ENCODE results near the gene GNB1. TPM values are rescaled to one million over a fixed set of nuclear protein-coding genes. Genes with fewer than 3 reads are reported as not detected.

The GNB1 gene
- total RNA-seq, 2 experiments from 2014 or later, result 396 to 403 TPM

DNA sequence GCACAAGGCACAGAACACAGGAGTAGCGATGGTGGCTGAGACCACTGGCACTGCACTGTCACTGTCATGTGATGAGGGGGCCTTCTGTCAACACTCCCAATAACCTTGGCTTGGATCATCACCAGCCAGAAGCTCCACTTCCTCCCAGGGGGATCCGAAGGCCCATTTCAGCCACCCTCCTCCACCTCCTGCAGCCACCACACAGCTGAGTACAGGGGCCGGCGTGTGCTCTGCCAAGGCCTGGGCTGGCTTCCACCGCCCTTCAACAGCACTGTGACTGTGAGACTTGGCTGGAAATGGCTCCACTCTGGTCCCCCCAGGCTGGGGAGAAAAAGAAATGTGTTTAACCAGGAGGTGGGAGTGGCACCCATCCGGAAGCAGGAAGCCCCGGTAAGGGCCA is 102.8 kb downstream of the GNB1 start:
- POLR2A ChIA-PET, result no interaction called here

GRCh38 chr1:1786836-1787605 is 103.9 kb downstream of the GNB1 start:
- intact Hi-C loops (cut with micrococcal nuclease), result no loop called here
- H3K36me3 Mint-ChIP-seq, result peaks cover 34% of the 10 kb centered on the region
- ChIA-PET POLR2A (no interaction called here), CTCF (interaction anchor here (3.4 kb wide), 1 partner anchor 119 kb away, joined by 11 read pairs; no protein-coding TSS in a partner anchor)
- peaks cover 13% of the 10 kb centered on the region for H3K4me1 Mint-ChIP-seq (ENCODE audit: low read depth)
- no peak for DNase-seq
- H3K27me3 Mint-ChIP-seq, result no peaks in the 10 kb centered on the region
- H3K9me3 Mint-ChIP-seq, result no peaks in the 10 kb centered on the region
- H3K4me3 Mint-ChIP-seq, result no peak overlapping the region
- H3K27ac Mint-ChIP-seq, result no peak overlapping the region

More for the DNA sequence above, 102.8 kb downstream of the GNB1 start:
- H3K27ac Mint-ChIP-seq, result no peak overlapping the region
- H3K9me3 Mint-ChIP-seq, result no peaks in the 10 kb centered on the region
- intact Hi-C loops (cut with micrococcal nuclease), result no loop called here
- H3K4me1 Mint-ChIP-seq (ENCODE audit: low read depth), result peaks cover 7% of the 10 kb centered on the region
- CTCF ChIA-PET, result interaction anchor here (1.2 to 1.4 kb wide), 2 partner anchors 8 to 121 kb away, joined by 5 to 9 read pairs; no protein-coding TSS in a partner anchor
- peaks cover 40% of the 10 kb centered on the region for H3K36me3 Mint-ChIP-seq
- H3K27me3 Mint-ChIP-seq, result no peaks in the 10 kb centered on the region
- no peak overlapping the region for H3K4me3 Mint-ChIP-seq
- DNase-seq, result no peak

GRCh38 chr1:1785666-1786065 is 105.2 kb downstream of the GNB1 start:
- POLR2A ChIA-PET, result no interaction called here
- no peaks in the 10 kb centered on the region for H3K27me3 Mint-ChIP-seq
- intact Hi-C loops (cut with micrococcal nuclease), result no loop called here
- peaks cover 26% of the 10 kb centered on the region for H3K4me1 Mint-ChIP-seq (ENCODE audit: low read depth)
- no peak for DNase-seq
- no peak overlapping the region for H3K4me3 Mint-ChIP-seq
- H3K27ac Mint-ChIP-seq, result peak overlapping the region; percentile 18
- no peaks in the 10 kb centered on the region for H3K9me3 Mint-ChIP-seq
- H3K36me3 Mint-ChIP-seq, result peaks cover 30% of the 10 kb centered on the region
- CTCF ChIA-PET, result interaction anchor here (3.4 kb wide), 1 partner anchor 121 kb away, joined by 11 read pairs; no protein-coding TSS in a partner anchor

GRCh38 chr1:1784933-1785332 is 106.0 kb downstream of the GNB1 start:
- H3K4me1 Mint-ChIP-seq (ENCODE audit: low read depth), result peaks cover 33% of the 10 kb centered on the region
- H3K36me3 Mint-ChIP-seq, result peaks cover 30% of the 10 kb centered on the region
- no peak overlapping the region for H3K27ac Mint-ChIP-seq
- no peak for DNase-seq
- H3K4me3 Mint-ChIP-seq, result no peak overlapping the region
- H3K9me3 Mint-ChIP-seq, result no peaks in the 10 kb centered on the region
- no peaks in the 10 kb centered on the region for H3K27me3 Mint-ChIP-seq
- intact Hi-C loops (cut with micrococcal nuclease), result loop anchor here (5.0 kb wide), 1 partner anchor 37 kb away; no protein-coding TSS in a partner anchor
- ChIA-PET CTCF (interaction anchor here (3.4 kb wide), 1 partner anchor 121 kb away, joined by 11 read pairs; no protein-coding TSS in a partner anchor), POLR2A (no interaction called here)

GRCh38 chr1:1783320-1783719 is 107.6 kb downstream of the GNB1 start:
- H3K36me3 Mint-ChIP-seq, result peaks cover 19% of the 10 kb centered on the region
- no peak for DNase-seq
- intact Hi-C loops (cut with micrococcal nuclease), result loop anchor here (5.0 kb wide), 1 partner anchor 39 kb away; no protein-coding TSS in a partner anchor
- no peaks in the 10 kb centered on the region for H3K9me3 Mint-ChIP-seq
- peaks cover 44% of the 10 kb centered on the region for H3K4me1 Mint-ChIP-seq (ENCODE audit: low read depth)
- CTCF ChIA-PET, result no interaction called here
- H3K4me3 Mint-ChIP-seq, result no peak overlapping the region
- peak overlapping the region; percentile 58 for H3K27ac Mint-ChIP-seq
- H3K27me3 Mint-ChIP-seq, result no peaks in the 10 kb centered on the region
- POLR2A ChIA-PET, result no interaction called here

DNA sequence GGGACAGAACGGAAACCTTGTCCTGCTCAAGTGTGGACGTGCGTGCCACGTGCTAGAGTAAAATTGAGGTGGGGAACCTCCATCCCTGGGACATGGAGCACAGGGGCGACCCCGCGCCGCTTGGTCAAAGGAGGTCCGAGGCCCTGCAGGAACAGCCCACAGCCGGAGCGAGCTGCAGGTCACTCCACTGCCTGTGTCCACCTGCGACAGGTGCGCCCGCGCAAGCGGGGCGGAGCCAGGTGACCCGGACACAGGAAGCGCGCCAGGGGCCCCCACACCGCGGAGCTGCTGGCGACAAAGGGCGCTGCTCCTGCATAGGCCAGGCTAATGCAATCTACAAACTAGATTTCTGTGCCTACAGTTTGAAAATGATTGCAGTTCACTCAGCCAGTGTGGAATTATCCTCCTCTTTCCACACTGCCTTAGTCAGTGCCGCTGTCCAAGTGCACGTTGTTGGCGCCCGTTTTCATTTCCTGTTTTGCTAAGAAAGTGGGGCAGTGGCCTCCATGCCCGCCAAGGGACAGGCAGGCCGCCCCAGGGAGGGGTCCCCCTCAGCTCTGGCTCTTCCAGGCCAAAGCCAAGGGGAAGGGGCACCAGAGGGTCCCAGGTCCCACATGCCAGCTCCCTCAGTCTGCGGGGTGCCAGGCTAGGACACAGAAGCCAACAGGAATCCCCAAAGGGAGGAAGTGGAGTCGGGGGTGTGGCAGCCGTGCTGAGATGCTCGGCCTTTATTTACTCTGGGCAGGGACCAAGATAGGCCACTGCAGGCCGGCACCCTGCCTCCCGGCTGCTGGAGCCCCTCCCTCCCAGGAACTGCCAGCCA is 108.3 kb downstream of the GNB1 start:
- intact Hi-C loops (cut with micrococcal nuclease), result loop anchor here (5.0 kb wide), 1 partner anchor 40 kb away; no protein-coding TSS in a partner anchor
- DNase-seq, result peak; percentile 50
- peaks cover 16% of the 10 kb centered on the region for H3K36me3 Mint-ChIP-seq
- H3K27me3 Mint-ChIP-seq, result no peaks in the 10 kb centered on the region
- H3K4me1 Mint-ChIP-seq (ENCODE audit: low read depth), result peaks cover 44% of the 10 kb centered on the region
- CTCF ChIA-PET, result interaction anchor here (0.6 to 1.1 kb wide), 2 partner anchors 105 to 123 kb away, joined by 3 to 5 read pairs; no protein-coding TSS in a partner anchor
- no peaks in the 10 kb centered on the region for H3K9me3 Mint-ChIP-seq
- H3K27ac Mint-ChIP-seq, result peak overlapping the region; percentile 58
- POLR2A ChIA-PET, result interaction anchor here (0.7 kb wide), 1 partner anchor 126 kb away, joined by 3 read pairs; no protein-coding TSS in a partner anchor
- H3K4me3 Mint-ChIP-seq, result no peak overlapping the region

DNA sequence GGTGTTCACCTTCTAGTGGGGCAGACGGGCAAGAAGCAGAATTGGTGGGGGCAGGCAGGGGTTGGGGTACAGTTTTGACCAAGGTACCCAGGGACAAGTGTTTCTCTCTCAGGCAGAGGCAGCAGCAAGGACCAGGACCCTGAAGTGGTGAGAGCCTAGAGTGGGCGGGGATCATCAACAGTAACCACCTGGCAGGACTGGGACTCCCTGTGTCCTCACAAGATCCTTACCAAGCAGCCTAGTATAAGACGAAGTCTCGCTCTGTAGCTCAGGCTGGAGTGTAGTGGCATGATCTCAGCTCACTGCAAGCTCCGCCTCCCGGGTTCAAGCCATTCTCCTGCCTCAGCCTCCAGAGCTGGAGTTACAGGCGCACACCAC is 109.4 kb downstream of the GNB1 start:
- Mint-ChIP-seq H3K27me3 (no peaks in the 10 kb centered on the region), H3K9me3 (no peaks in the 10 kb centered on the region), H3K27ac (peak overlapping the region; percentile 78), H3K4me3 (peak overlapping the region; percentile 16), H3K4me1 (ENCODE audit: low read depth) (peaks cover 52% of the 10 kb centered on the region), H3K36me3 (peaks cover 6% of the 10 kb centered on the region)
- POLR2A ChIA-PET, result no interaction called here
- CTCF ChIA-PET, result no interaction called here
- DNase-seq, result peak; percentile 16
- intact Hi-C loops (cut with micrococcal nuclease), result loop anchor here (2.0 to 5.0 kb wide), 2 partner anchors 41 to 107 kb away; no protein-coding TSS in a partner anchor

DNA sequence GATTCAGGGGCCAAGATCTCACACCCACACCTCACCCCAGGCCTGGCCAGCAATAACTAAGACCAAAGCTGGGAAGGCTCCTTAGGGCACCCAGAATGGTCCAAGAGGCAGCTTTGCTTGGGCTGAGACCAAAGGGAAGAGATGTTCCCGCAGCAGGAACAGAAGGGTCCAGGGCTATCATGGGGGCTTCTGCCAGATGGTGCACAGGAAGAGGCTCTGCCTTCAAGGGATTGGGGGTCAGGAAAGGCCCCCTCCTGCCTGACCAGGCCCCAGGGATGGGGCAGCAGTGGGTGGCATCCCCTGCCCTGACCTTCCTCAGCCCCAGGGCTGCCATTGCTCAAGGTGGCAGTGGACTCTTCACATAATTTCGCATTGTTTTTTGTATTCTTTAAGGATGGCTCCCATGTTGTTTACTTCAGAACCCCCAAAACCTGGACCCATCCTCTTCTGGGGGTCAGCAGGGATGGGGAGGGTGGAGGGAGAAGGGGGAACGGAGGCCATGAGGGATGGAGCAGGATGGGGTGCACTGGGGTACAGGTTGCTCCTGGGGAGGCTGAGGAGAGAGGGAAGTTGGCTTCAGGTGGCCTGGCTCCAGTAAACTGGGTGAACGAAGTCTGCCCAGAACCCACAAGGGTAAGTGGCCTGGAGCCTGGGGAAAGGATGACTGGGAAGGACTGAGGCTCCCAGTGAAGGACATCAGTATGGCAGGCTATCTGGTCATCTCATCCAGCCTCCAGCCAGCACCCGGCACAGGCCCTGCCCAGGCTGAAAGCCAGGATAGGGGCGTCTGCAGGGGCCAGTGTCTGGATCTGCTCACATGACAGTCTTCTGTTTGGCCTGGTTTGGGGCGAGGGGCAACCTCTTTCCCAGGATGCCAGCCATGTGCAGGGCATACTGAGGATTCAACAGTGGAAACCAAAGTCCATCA is 110.0 kb downstream of the GNB1 start:
- Mint-ChIP-seq H3K4me3 (peak overlapping the region; percentile 43), H3K27me3 (no peaks in the 10 kb centered on the region), H3K36me3 (peaks cover 2% of the 10 kb centered on the region), H3K9me3 (no peaks in the 10 kb centered on the region), H3K4me1 (ENCODE audit: low read depth) (peaks cover 57% of the 10 kb centered on the region), H3K27ac (peak overlapping the region; percentile 83)
- CTCF ChIA-PET, result interaction anchor here (1.3 to 2.6 kb wide), 3 partner anchors 8 to 128 kb away, joined by 5 to 14 read pairs (median 14); no protein-coding TSS in a partner anchor
- POLR2A ChIA-PET, result interaction anchor here (2.0 kb wide), 1 partner anchor 128 kb away, joined by 6 read pairs; no protein-coding TSS in a partner anchor
- intact Hi-C loops (cut with micrococcal nuclease), result loop anchor here (2.0 to 5.0 kb wide), 2 partner anchors 41 to 108 kb away; no protein-coding TSS in a partner anchor
- no peak for DNase-seq

DNA sequence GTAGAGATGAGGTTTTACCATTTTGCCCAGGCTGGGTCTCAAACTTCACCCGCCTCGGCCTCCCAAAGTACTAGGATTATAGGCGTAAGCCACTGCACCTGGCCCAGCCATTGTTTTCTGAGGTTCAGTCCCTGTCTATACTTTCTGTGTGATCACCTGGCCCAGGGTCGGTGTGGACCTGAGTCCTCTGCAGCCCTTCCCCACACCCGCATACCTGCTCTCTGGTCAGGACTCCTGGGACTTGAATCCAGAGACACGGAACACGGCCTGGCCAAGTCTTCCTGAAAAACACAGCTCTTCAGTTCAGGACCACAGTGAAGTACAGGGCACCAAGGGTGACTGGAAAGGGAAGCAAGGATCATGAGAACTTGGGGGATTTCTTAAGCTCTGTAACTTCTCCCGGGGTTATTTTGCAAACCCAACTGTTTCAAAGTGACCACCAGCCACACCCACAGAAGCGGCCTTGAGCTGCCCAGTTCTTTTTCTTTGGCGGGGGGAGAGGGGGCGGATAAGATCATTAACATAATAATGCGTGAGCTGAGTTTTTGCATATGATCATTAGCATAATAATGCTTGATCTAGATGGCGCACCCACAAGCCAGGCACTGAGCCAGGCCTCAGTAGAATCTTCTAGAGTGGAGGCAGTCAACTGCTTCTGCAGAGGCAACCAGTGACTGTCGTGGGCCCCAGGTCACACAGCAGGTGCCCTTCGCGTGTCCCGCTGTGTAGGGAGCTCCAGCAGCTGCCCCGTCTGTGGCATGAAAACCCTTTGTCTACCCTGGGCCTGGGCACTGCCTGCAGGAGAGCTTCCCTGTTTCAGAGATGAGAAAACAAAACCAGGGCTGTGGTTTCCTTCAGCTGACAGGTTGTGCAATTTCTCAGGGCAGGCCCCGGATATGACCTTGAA is 110.9 kb downstream of the GNB1 start:
- peaks cover 66% of the 10 kb centered on the region for H3K4me1 Mint-ChIP-seq (ENCODE audit: low read depth)
- H3K36me3 Mint-ChIP-seq, result peaks cover 2% of the 10 kb centered on the region
- no peaks in the 10 kb centered on the region for H3K9me3 Mint-ChIP-seq
- ChIA-PET CTCF (interaction anchor here (1.3 to 2.6 kb wide), 3 partner anchors 9 to 129 kb away, joined by 5 to 14 read pairs (median 14); no protein-coding TSS in a partner anchor), POLR2A (interaction anchor here (1.1 to 2.0 kb wide), 3 partner anchors 47 to 129 kb away, joined by 4 to 6 read pairs (median 5); no protein-coding TSS in a partner anchor)
- peak overlapping the region; percentile 83 for H3K27ac Mint-ChIP-seq
- peak overlapping the region; percentile 55 for H3K4me3 Mint-ChIP-seq
- intact Hi-C loops (cut with micrococcal nuclease), result loop anchor here (2.0 to 5.0 kb wide), 3 partner anchors 42 to 129 kb away; no protein-coding TSS in a partner anchor
- H3K27me3 Mint-ChIP-seq, result no peaks in the 10 kb centered on the region
- peak; percentile 82 for DNase-seq

GRCh38 chr1:1779320-1779675 is 111.6 kb downstream of the GNB1 start:
- CTCF ChIA-PET, result interaction anchor here (1.8 to 2.6 kb wide), 2 partner anchors 127 to 129 kb away, joined by 14 read pairs; no protein-coding TSS in a partner anchor
- POLR2A ChIA-PET, result interaction anchor here (1.1 to 2.0 kb wide), 3 partner anchors 48 to 130 kb away, joined by 4 to 6 read pairs (median 5); no protein-coding TSS in a partner anchor
- Mint-ChIP-seq H3K27me3 (no peaks in the 10 kb centered on the region), H3K9me3 (no peaks in the 10 kb centered on the region), H3K4me1 (ENCODE audit: low read depth) (peaks cover 68% of the 10 kb centered on the region), H3K36me3 (peaks cover 2% of the 10 kb centered on the region), H3K4me3 (peak overlapping the region; percentile 55), H3K27ac (peak overlapping the region; percentile 83)
- intact Hi-C loops (cut with micrococcal nuclease), result loop anchor here (2.0 kb wide), 1 partner anchor 130 kb away; no protein-coding TSS in a partner anchor
- no peak for DNase-seq

Measured in activated CD4-positive, alpha-beta memory T cell treated with anti-CD3 and anti-CD28 coated beads for 36 hours (primary cell).